H1 (cell line): ENCODE results near the gene ZNF407. TPM values are rescaled to one million over a fixed set of nuclear protein-coding genes. Genes with fewer than 3 reads are reported as not detected.

Source experiments
- BACH1 ChIP-seq: IDR thresholded peaks from 2 replicates; pipeline ENCODE4 v1.6.1; 2012; ENCODE audit warnings: low read length, improper control_type of control experiment
- CHD2 ChIP-seq: IDR thresholded peaks from 2 replicates; pipeline ENCODE4 v1.6.1; 2012; ENCODE audit warnings: low read length, improper control_type of control experiment
- EP300 ChIP-seq, 2 experiments: IDR thresholded peaks; 1 replicate in 1 of 2; 2 replicates in 1 of 2; pipeline ENCODE4 v1.6.1; 2011 to 2012; ENCODE audit warnings: low read depth in 2 of 2, low read length in 2 of 2, mild to moderate bottlenecking in 2 of 2, borderline replicate concordance in 1 of 2, inconsistent platforms in 1 of 2, moderate library complexity in 1 of 2
- SUZ12 ChIP-seq: fragments of 200-600 bp; sonication (generic); IDR thresholded peaks from 2 replicates; pipeline ENCODE4 v1.6.1; 2012; ENCODE audit warnings: mild to moderate bottlenecking, inconsistent platforms, low read length, moderate library complexity, mixed read lengths
- polyA plus RNA-seq, 7 experiments: library from polyadenylated mRNA; depleted of rRNA in 3 of 7; stranded (reverse) in 5 of 7; unstranded in 2 of 7; fragments of >200 nt in 5 of 7; fragments of 200-250 nt in 2 of 7; gene quantifications; 1 replicate in 5 of 7; 2 replicates in 1 of 7; 4 replicates in 1 of 7; pipeline versions ENCODE4 v1.2.1 to v1.2.3, GENCODE V29; 2011 to 2013; ENCODE audit warnings: missing spikeins in 2 of 7, mixed read lengths in 2 of 7
- total RNA-seq: library from RNA; stranded (reverse); fragmentation: NEBNext Ultra II Directional; extraction: Animal tissue kit (Norgen Biotek cat#: 25700); gene quantifications from 2 replicates; pipeline ENCODE4 v1.2.1, GENCODE V29; 2021
- TF ChIP-seq, protein P1 (sequence below): IDR thresholded peaks from 2 replicates; pipeline ENCODE4 v1.6.1; 2011; ENCODE audit warnings: low read depth, mild to moderate bottlenecking, low read length; ENCODE audit not compliant: insufficient read depth

Gene ZNF407
- total and polyA plus RNA-seq, 2 of the 8 experiments (the other 6 are each of a cell fraction or from before 2014, with no cell fraction given): 1.5 to 6.8 TPM

DNA sequence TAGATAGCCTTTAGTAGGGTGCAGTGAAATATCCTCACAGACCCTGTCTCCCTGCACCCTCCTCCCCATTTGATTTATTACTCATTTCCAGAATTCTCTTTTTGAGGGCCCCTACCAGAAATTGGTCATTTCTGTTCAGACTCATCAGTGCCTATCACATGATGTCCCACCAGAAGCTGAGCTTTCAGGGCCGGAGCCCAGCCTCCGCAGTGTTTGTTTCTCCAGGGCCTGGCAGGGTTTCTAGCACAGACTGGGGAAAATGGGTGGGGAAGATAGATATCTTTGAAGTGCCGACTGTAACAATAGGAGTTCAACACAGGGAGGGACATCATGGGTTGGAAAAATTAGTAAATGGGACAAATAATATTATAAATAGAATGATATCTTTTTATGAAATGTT, 403.2 kb downstream of the ZNF407 start (continued):
- no peak for TF ChIP-seq EP300 (IDR thresholded peaks at IDR 0.05; ENCODE audit: borderline replicate concordance in 1 of 2, low read depth in 2 of 2, low read length in 2 of 2)
- TF ChIP-seq, protein P1, sequence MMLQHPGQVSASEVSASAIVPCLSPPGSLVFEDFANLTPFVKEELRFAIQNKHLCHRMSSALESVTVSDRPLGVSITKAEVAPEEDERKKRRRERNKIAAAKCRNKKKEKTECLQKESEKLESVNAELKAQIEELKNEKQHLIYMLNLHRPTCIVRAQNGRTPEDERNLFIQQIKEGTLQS: no peak
- TF ChIP-seq SUZ12: no peak
- no peak for TF ChIP-seq BACH1
- no peak for TF ChIP-seq CHD2
